Muscle of leg (tissue), 11 donors: ENCODE measurements around the gene KIF25. TPM values are rescaled to one million over a fixed set of nuclear protein-coding genes. Genes with fewer than 3 reads are reported as not detected.
A peak's percentile ranks its signal among the peaks of the same experiment; 100 is the strongest.
"Not testable (repeated sequence)": the region's sequence is repeated elsewhere in the genome, so short reads cannot be mapped to it uniquely, and the experiment has no call there.

Experiments
- DNase-seq: peaks from one replicate; pipeline ENCODE4 v3.0.0; 2013
- H3K27ac ChIP-seq: one replicate; pipeline ENCODE4 v1.5.1; 2013; ENCODE audit warnings: mild to moderate bottlenecking, low read length, control low read depth
- H3K27me3 ChIP-seq: one replicate; pipeline ENCODE4 v1.6.1; 2013; ENCODE audit warnings: low read length; ENCODE audit not compliant: control insufficient read depth, insufficient read depth
- H3K36me3 ChIP-seq: one replicate; pipeline ENCODE4 v1.6.1; 2013; ENCODE audit warnings: low read length; ENCODE audit not compliant: control insufficient read depth, insufficient read depth
- H3K4me1 ChIP-seq: one replicate; pipeline ENCODE4 v1.6.1; 2013; ENCODE audit warnings: low read length; ENCODE audit not compliant: control insufficient read depth, insufficient read depth
- H3K4me3 ChIP-seq: one replicate; pipeline ENCODE4 v1.5.1; 2013; ENCODE audit warnings: low read length, control low read depth
- H3K9me3 ChIP-seq: replicated peaks from 2 replicates; pipeline ENCODE4 v1.6.1; 2013; ENCODE audit warnings: low read depth, low read length; ENCODE audit not compliant: control insufficient read depth
- WGBS: methylation state at CpG from one replicate; pipeline ENCODE4 v1.1.5; 2013; ENCODE audit warnings: missing lambda C conversion rate; ENCODE audit not compliant: insufficient coverage; 5-methylcytosine and 5-hydroxymethylcytosine counted together
- polyA plus RNA-seq, 8 donors: library from polyadenylated mRNA; unstranded; fragments of 120-200 nt; gene quantifications; one replicate each; pipeline versions ENCODE4 v1.2.1 to v1.2.3, GENCODE V29; 2013; ENCODE audit warnings: inconsistent platforms in 1 of 8, low replicate concordance in 1 of 8; ENCODE audit not compliant: insufficient read length in 8 of 8, insufficient read depth in 1 of 8
- total RNA-seq: library from RNA; stranded (reverse); fragments of 120-200 nt; gene quantifications from one replicate; pipeline ENCODE4 v1.2.4, GENCODE V29; 2013

KIF25 gene
- total and polyA plus RNA-seq, 9 donors, result 0.24 to 1.8 (median 0.69) TPM

GRCh38 chr6:167974640-167975344 lies 22.7 kb upstream of the KIF25 start:
- DNase-seq, result peak; percentile 78
- WGBS, result 42% methylated on average over 11 of the region's 12 CpGs
- no peak overlapping the region for H3K27ac ChIP-seq
- H3K4me1 ChIP-seq, result peaks cover 8% of the 10 kb centered on the region
- no peaks in the 10 kb centered on the region for H3K9me3 ChIP-seq
- H3K4me3 ChIP-seq, result no peak overlapping the region
- no peaks in the 10 kb centered on the region for H3K27me3 ChIP-seq
- H3K36me3 ChIP-seq, result peaks cover 4% of the 10 kb centered on the region

- Histone ChIP-seq H3K9me3 (no peaks in the 10 kb centered on the region), H3K27me3 (no peaks in the 10 kb centered on the region), H3K4me1 (peaks cover 8% of the 10 kb centered on the region), H3K4me3 (no peak overlapping the region), H3K36me3 (no peaks in the 10 kb centered on the region), H3K27ac (no peak overlapping the region)
- WGBS, result 77% methylated on average over 17 of the region's 19 CpGs
- DNase-seq, result no peak
Measured at GRCh38 chr6:167975458-167975857, 22.0 kb upstream of the KIF25 start.

DNA sequence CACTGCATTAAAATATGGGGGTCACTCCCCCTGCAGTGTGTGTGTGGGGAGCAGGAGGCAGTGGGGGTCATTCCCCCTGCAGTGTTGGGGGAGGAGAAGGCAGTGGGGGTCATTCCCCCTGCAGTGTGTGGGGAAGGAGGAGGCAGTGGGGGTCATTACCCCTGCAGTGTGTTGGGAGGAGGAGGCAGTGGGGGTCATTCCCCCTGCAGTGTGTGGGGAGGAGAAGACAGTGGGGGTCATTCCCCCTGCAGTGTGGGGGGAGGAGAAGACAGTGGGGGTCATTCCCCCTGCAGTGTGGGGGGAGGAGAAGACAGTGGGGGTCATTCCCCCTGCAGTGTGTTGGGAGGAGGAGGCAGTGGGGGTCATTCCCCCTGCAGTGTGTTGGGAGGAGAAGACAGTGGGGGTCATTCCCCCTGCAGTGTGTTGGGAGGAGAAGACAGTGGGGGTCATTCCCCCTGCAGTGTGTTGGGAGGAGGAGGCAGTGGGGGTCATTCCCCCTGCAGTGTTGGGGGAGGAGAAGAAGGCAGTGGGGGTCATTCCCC lies 21.3 kb upstream of the KIF25 start:
- not testable (repeated sequence) for H3K9me3 ChIP-seq, H3K4me3 ChIP-seq, H3K27ac ChIP-seq, H3K4me1 ChIP-seq, H3K27me3 ChIP-seq, DNase-seq, H3K36me3 ChIP-seq

GRCh38 chr6:167976708-167977107 lies 20.8 kb upstream of the KIF25 start:
- 95% methylated on average over 20 of the region's 27 CpGs for WGBS
- H3K4me3 ChIP-seq, result no peak overlapping the region
- peaks cover 8% of the 10 kb centered on the region for H3K4me1 ChIP-seq
- H3K36me3 ChIP-seq, result no peaks in the 10 kb centered on the region
- no peaks in the 10 kb centered on the region for H3K9me3 ChIP-seq
- DNase-seq, result no peak
- H3K27ac ChIP-seq, result no peak overlapping the region
- H3K27me3 ChIP-seq, result no peaks in the 10 kb centered on the region

- WGBS, result 93% methylated on average over 42 of the region's 43 CpGs
- Histone ChIP-seq H3K4me3 (no peak overlapping the region), H3K9me3 (no peaks in the 10 kb centered on the region)
Measured at GRCh38 chr6:167977717-167978467, 19.6 kb upstream of the KIF25 start.

DNA sequence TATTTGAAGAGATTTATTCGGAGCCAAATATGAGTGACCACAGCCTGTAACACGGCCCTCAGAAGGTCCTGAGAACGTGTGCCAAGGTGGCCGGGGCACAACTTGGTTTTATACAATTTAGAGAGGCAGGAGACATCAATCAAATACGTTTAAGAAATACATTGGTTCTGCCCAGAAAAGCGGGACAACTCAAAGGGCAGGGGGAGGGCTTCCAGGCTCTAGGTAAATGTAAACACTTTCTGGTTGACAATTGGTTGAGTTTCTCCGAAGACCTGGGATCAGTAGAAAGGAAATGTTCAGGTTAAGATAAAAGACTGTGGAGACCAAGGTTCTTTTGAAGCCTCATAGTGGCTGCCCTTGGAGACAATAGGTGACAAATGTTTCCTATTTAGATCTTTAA lies 18.9 kb upstream of the KIF25 start:
- H3K4me1 ChIP-seq, result peaks cover 8% of the 10 kb centered on the region
- no peaks in the 10 kb centered on the region for H3K9me3 ChIP-seq
- H3K36me3 ChIP-seq, result no peaks in the 10 kb centered on the region
- H3K4me3 ChIP-seq, result no peak overlapping the region
- 83% methylated on average over 7 of the region's 7 CpGs for WGBS
- no peak for DNase-seq
- no peak overlapping the region for H3K27ac ChIP-seq
- no peaks in the 10 kb centered on the region for H3K27me3 ChIP-seq

More at GRCh38 chr6:167977717-167978467, 19.6 kb upstream of the KIF25 start:
- H3K27ac ChIP-seq, result no peak overlapping the region
- H3K4me1 ChIP-seq, result peaks cover 8% of the 10 kb centered on the region
- DNase-seq, result no peak
- no peaks in the 10 kb centered on the region for H3K36me3 ChIP-seq
- no peaks in the 10 kb centered on the region for H3K27me3 ChIP-seq

- Histone ChIP-seq H3K9me3 (no peaks in the 10 kb centered on the region), H3K27ac (no peak overlapping the region), H3K4me3 (no peak overlapping the region), H3K27me3 (no peaks in the 10 kb centered on the region), H3K36me3 (no peaks in the 10 kb centered on the region), H3K4me1 (peaks cover 8% of the 10 kb centered on the region)
- no peak for DNase-seq
- 78% methylated on average over 9 of the region's 12 CpGs for WGBS
Measured at GRCh38 chr6:167979436-167980139, 17.9 kb upstream of the KIF25 start.

GRCh38 chr6:167980911-167981580 lies 16.4 kb upstream of the KIF25 start:
- no peaks in the 10 kb centered on the region for H3K9me3 ChIP-seq
- no peaks in the 10 kb centered on the region for H3K4me1 ChIP-seq
- WGBS, result no CpG with 5 or more reads among the region's 3 CpGs
- no peak overlapping the region for H3K4me3 ChIP-seq
- no peak for DNase-seq
- H3K36me3 ChIP-seq, result no peaks in the 10 kb centered on the region
- H3K27me3 ChIP-seq, result no peaks in the 10 kb centered on the region
- H3K27ac ChIP-seq, result no peak overlapping the region

GRCh38 chr6:167981916-167982462 lies 15.5 kb upstream of the KIF25 start:
- Histone ChIP-seq H3K27me3 (no peaks in the 10 kb centered on the region), H3K4me1 (no peaks in the 10 kb centered on the region), H3K27ac (no peak overlapping the region), H3K36me3 (no peaks in the 10 kb centered on the region), H3K9me3 (no peaks in the 10 kb centered on the region), H3K4me3 (no peak overlapping the region)
- DNase-seq, result no peak
- WGBS, result no CpG with 5 or more reads among the region's 7 CpGs
